DOHH2 (cell line): Measurements from ENCODE around the gene IFT122.

Source experiments
- H3F3A ChIP-seq: fragments of 200-600 bp; sonication (generic), shearing (Covaris generic); 2 replicates; pipeline ENCODE4 v1.6.0; 2016; ENCODE audit warnings: antibody characterized with exemption, mild to moderate bottlenecking; ENCODE audit not compliant: control insufficient read depth, insufficient read depth
- H3K27ac ChIP-seq: fragments of 200-600 bp; sonication (generic); 2 replicates; pipeline ENCODE4 v1.5.1; 2014; ENCODE audit warnings: low read depth, mild to moderate bottlenecking, low read length, moderate library complexity
- H3K27me3 ChIP-seq: fragments of 200-600 bp; sonication (generic); 2 replicates; pipeline ENCODE4 v1.6.1; 2014; ENCODE audit warnings: mild to moderate bottlenecking, low read length, mixed read lengths; ENCODE audit not compliant: control insufficient read depth
- H3K36me3 ChIP-seq: fragments of 200-600 bp; sonication (generic); 2 replicates; pipeline ENCODE4 v1.6.1; 2014; ENCODE audit warnings: mild to moderate bottlenecking, low read length, moderate library complexity, mixed read lengths; ENCODE audit not compliant: control insufficient read depth
- H3K4me1 ChIP-seq: fragments of 200-600 bp; sonication (generic); 2 replicates; pipeline ENCODE4 v1.6.1; 2014; ENCODE audit warnings: mild to moderate bottlenecking, low read length, mixed read lengths; ENCODE audit not compliant: control insufficient read depth
- H3K4me2 ChIP-seq: fragments of 200-600 bp; sonication (generic); 2 replicates; pipeline ENCODE4 v1.6.0; 2014; ENCODE audit warnings: mild to moderate bottlenecking, low read length, moderate library complexity
- H3K4me3 ChIP-seq: fragments of 200-600 bp; sonication (generic); 2 replicates; pipeline ENCODE4 v1.5.1; 2014; ENCODE audit warnings: mild to moderate bottlenecking, low read length, mixed read lengths
- H3K79me2 ChIP-seq: fragments of 200-600 bp; sonication (generic); 2 replicates; pipeline ENCODE4 v1.6.1; 2014; ENCODE audit warnings: mild to moderate bottlenecking, low read length, mixed read lengths; ENCODE audit not compliant: control insufficient read depth
- H3K9me2 ChIP-seq: fragments of 200-600 bp; sonication (generic); replicated peaks from 2 replicates; pipeline ENCODE4 v1.6.1; 2014; ENCODE audit warnings: mild to moderate bottlenecking, low read length, mixed read lengths; ENCODE audit not compliant: control insufficient read depth
- H3K9me3 ChIP-seq: fragments of 200-600 bp; sonication (generic); 2 replicates; pipeline ENCODE4 v1.6.1; 2014; ENCODE audit warnings: antibody characterized with exemption, low read length, mixed read lengths; ENCODE audit not compliant: control insufficient read depth, insufficient read depth
- H4K20me1 ChIP-seq: fragments of 200-600 bp; sonication (generic); 2 replicates; pipeline ENCODE4 v1.6.0; 2014; ENCODE audit warnings: low read depth, mild to moderate bottlenecking, antibody characterized with exemption, low read length, moderate library complexity; ENCODE audit not compliant: control insufficient read depth, insufficient read depth
- CTCF ChIP-seq: fragments of 200-600 bp; sonication (generic); IDR thresholded peaks from one replicate; pipeline ENCODE4 v1.5.1; 2014; ENCODE audit warnings: antibody characterized with exemption, mild to moderate bottlenecking, low read depth, low read length; ENCODE audit not compliant: poor library complexity, severe bottlenecking
- EZH2phosphoT487 ChIP-seq: fragments of 200-600 bp; sonication (generic); IDR thresholded peaks from 2 replicates; pipeline ENCODE4 v1.6.1; 2017; ENCODE audit warnings: borderline replicate concordance, mild to moderate bottlenecking, antibody characterized with exemption, low read length, moderate library complexity, mixed read lengths

The IFT122 gene

GRCh38 chr3:129425619-129426018, 14.4 kb upstream of the IFT122 start:
- Histone ChIP-seq H3K4me2 (no peak overlapping the region), H3K9me3 (peaks cover 10% of the 10 kb centered on the region; the same call in 1 of the 2 replicates), H3K27me3 (no peaks in the 10 kb centered on the region), H3K27ac (no peak overlapping the region), H3F3A (peaks cover 16% of the 10 kb centered on the region), H4K20me1 (no peaks in the 10 kb centered on the region), H3K79me2 (no peaks in the 10 kb centered on the region), H3K36me3 (peaks cover 22% of the 10 kb centered on the region), H3K4me3 (no peak overlapping the region), H3K4me1 (peaks cover 44% of the 10 kb centered on the region), H3K9me2 (no peaks in the 10 kb centered on the region)
- TF ChIP-seq EZH2phosphoT487, result no peak
- no peak for TF ChIP-seq CTCF

GRCh38 chr3:129428007-129428375, 12.0 kb upstream of the IFT122 start:
- peaks cover 10% of the 10 kb centered on the region; the same call in 1 of the 2 replicates for H3K9me3 ChIP-seq
- H3K9me2 ChIP-seq, result no peaks in the 10 kb centered on the region
- H3K4me3 ChIP-seq, result peak overlapping the region; percentile 63
- peaks cover 6% of the 10 kb centered on the region; the same call in 1 of the 2 replicates for H3K79me2 ChIP-seq
- no peaks in the 10 kb centered on the region for H3K27me3 ChIP-seq
- no peak overlapping the region for H3K27ac ChIP-seq
- peaks cover 20% of the 10 kb centered on the region for H3F3A ChIP-seq
- H3K4me2 ChIP-seq, result peak overlapping the region; percentile 74
- no peaks in the 10 kb centered on the region for H4K20me1 ChIP-seq
- TF ChIP-seq CTCF (no peak), EZH2phosphoT487 (no peak)
- peaks cover 44% of the 10 kb centered on the region for H3K36me3 ChIP-seq
- peaks cover 44% of the 10 kb centered on the region for H3K4me1 ChIP-seq

GRCh38 chr3:129428376-129429079, 11.5 kb upstream of the IFT122 start, which contains the start of gene EFCAB12:
EFCAB12 (minus strand) TSS chr3:129428636; CDS start chr3:129428488, 148 bp downstream.
- H3K9me2 ChIP-seq, result no peaks in the 10 kb centered on the region
- H3K4me3 ChIP-seq, result peak within 1 kb of the TSS; percentile 63
- H3K36me3 ChIP-seq, result peaks cover 49% of the 10 kb centered on the region

More at GRCh38 chr3:129428376-129429079, 11.5 kb upstream of the IFT122 start, which contains the start of gene EFCAB12:
- H3K4me1 ChIP-seq, result peaks cover 47% of the 10 kb centered on the region
- no peaks in the 10 kb centered on the region for H3K27me3 ChIP-seq
- H3K4me2 ChIP-seq, result peak within 1 kb of the TSS; percentile 74
- peaks cover 10% of the 10 kb centered on the region; the same call in 1 of the 2 replicates for H3K9me3 ChIP-seq
- H3K79me2 ChIP-seq, result peaks cover 9% of the 10 kb centered on the region
- peaks cover 20% of the 10 kb centered on the region for H3F3A ChIP-seq
- H4K20me1 ChIP-seq, result no peaks in the 10 kb centered on the region
- H3K27ac ChIP-seq, result peak within 1 kb of the TSS; percentile 14; the same call in 1 of the 2 replicates
- TF ChIP-seq CTCF, result no peak
- TF ChIP-seq EZH2phosphoT487, result no peak
